Thoracic aorta (tissue), 2 donors: ENCODE measurements around the gene ALPK1. TPM values are rescaled to one million over a fixed set of nuclear protein-coding genes. Genes with fewer than 3 reads are reported as not detected.
"Not testable (repeated sequence)": the region's sequence is repeated elsewhere in the genome, so short reads cannot be mapped to it uniquely, and the experiment has no call there.

Experiments used
- ATAC-seq: fragments of 150-250 bp; one replicate; pipeline ENCODE4 v1.8.0; 2017; ENCODE audit warnings: low read depth; ENCODE audit not compliant: insufficient number of reproducible peaks, low FRiP score
- DNase-seq: peaks from one replicate; pipeline ENCODE4 v3.0.0-alpha.2; 2020; ENCODE audit warnings: low spot score
- H3K27ac ChIP-seq, 2 donors: fragments of 200-600 bp; sonication (generic); 1 replicate in 1 of 2; 2 replicates in 1 of 2; pipeline ENCODE4 v1.5.1; 2016; ENCODE audit warnings: mild to moderate bottlenecking in 2 of 2, moderate library complexity in 2 of 2
- H3K27me3 ChIP-seq: fragments of 200-600 bp; sonication (generic); replicated peaks from 2 replicates; pipeline ENCODE4 v1.6.0; 2016; ENCODE audit warnings: mild to moderate bottlenecking; ENCODE audit not compliant: insufficient read depth
- H3K36me3 ChIP-seq: fragments of 200-600 bp; sonication (generic); one replicate; pipeline ENCODE4 v1.5.1; 2016
- H3K4me1 ChIP-seq, 2 donors: fragments of 200-600 bp; sonication (generic); 1 replicate in 1 of 2; 2 replicates in 1 of 2; pipeline versions ENCODE4 v1.5.1 to v1.6.0; 2016; ENCODE audit warnings: low read depth in 2 of 2, mild to moderate bottlenecking in 1 of 2; ENCODE audit not compliant: control insufficient read depth in 1 of 2
- H3K4me3 ChIP-seq: fragments of 200-600 bp; sonication (generic); 2 replicates; pipeline ENCODE4 v1.5.1; 2016; ENCODE audit warnings: mild to moderate bottlenecking
- H3K9me3 ChIP-seq: fragments of 200-600 bp; sonication (generic); 2 replicates; pipeline ENCODE4 v1.5.1; 2016
- total RNA-seq, 2 donors: library from RNA; depleted of rRNA; stranded (reverse); fragments of >200 nt; gene quantifications; one replicate each; pipeline versions ENCODE4 v1.1.0 to v1.2.3, GENCODE V29; 2016
- TF ChIP-seq, protein P1 (sequence below): fragments of 200-600 bp; sonication (generic); IDR thresholded peaks from one replicate; pipeline ENCODE4 v1.5.1; 2019; ENCODE audit warnings: antibody characterized with exemption

The ALPK1 gene
- total RNA-seq, 2 donors from 2014 or later: 20.0 to 63.4 TPM

DNA sequence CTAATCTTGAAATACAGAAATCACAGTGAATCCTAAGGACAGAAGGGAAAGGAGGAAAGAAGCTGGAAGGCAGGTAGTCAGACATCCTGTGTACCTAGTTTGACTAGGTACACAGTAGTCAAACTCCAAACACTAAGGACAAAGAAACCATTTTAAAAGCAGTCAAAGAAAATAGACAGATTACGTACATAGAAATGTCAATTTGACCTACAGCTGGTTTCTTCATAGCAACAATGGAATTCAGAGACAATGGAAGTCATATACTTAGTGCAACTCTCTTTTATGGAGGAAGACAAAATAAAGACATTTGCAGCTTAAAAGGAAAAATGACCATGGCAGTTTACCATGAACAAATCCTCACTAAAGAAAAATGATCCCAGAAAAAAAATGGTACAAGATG, 139.8 kb downstream of the ALPK1 start:
- TF ChIP-seq, protein P1, sequence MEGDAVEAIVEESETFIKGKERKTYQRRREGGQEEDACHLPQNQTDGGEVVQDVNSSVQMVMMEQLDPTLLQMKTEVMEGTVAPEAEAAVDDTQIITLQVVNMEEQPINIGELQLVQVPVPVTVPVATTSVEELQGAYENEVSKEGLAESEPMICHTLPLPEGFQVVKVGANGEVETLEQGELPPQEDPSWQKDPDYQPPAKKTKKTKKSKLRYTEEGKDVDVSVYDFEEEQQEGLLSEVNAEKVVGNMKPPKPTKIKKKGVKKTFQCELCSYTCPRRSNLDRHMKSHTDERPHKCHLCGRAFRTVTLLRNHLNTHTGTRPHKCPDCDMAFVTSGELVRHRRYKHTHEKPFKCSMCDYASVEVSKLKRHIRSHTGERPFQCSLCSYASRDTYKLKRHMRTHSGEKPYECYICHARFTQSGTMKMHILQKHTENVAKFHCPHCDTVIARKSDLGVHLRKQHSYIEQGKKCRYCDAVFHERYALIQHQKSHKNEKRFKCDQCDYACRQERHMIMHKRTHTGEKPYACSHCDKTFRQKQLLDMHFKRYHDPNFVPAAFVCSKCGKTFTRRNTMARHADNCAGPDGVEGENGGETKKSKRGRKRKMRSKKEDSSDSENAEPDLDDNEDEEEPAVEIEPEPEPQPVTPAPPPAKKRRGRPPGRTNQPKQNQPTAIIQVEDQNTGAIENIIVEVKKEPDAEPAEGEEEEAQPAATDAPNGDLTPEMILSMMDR: no peak
- Histone ChIP-seq H3K27ac (no peak overlapping the region), H3K4me1 (no peaks in the 10 kb centered on the region), H3K4me3 (no peak overlapping the region), H3K27me3 (no peaks in the 10 kb centered on the region), H3K9me3 (no peaks in the 10 kb centered on the region), H3K36me3 (peaks cover 44% of the 10 kb centered on the region)
- no peak for DNase-seq
- ATAC-seq: no peak

DNA sequence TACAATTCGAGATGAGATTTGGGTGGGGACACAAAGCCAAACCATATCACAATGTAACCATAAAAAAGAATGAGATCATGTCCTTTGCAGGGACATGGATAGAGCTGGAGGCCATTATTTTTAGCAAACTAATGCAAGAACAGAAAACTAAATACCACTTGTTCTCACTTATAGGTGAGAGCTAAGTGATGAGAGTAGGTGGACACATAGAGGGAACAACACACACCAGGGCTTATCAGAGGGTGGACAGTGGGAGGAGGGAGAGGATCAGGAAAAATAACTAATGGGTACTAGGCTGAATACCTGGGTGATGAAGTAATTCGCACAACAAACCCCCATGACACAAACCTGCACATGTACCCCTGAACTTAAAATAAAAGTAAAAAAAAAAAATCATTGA, 145.1 kb downstream of the ALPK1 start:
- H3K9me3 ChIP-seq, H3K4me1 ChIP-seq, H3K27ac ChIP-seq, H3K27me3 ChIP-seq, H3K4me3 ChIP-seq, ATAC-seq, DNase-seq: not testable (repeated sequence)
- peaks cover 38% of the 10 kb centered on the region for H3K36me3 ChIP-seq

DNA sequence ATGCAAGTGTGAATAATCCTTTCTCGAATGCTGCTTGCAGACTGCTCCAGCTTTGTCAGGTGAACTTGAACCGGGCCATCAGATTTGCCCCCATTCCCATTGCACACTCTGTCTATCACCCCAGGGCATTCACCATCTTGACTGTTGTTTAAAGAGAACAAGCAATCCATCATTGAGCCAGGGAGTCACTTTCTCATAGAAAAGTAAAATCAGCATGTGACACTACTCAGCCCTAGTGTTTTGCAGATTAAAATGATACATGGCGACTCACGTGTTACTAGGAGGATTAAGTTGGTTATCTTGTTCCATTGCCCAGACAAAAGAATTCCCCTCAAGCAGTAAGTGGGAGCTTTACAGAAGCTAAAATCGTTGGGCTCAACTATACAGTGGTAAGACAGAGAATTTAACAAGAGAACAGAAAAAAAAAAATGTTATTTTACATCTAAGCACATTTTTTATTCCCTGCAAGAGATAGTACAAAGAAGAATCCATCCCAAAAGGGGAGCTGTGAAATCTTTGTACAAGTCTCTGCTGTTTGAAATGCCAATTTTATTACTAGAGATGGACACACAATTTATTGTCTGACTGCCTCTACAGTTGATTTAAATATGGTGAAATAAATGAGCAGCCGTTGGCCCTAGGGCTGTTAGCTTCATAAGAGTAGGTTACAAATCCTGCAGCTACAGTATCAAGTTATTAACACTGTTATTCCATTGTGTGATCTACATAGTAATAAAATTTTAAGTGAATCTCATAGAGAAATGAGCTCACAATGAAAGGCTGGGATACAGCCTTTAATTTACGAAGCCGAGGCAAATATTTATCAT, 151.3 kb downstream of the ALPK1 start:
- Histone ChIP-seq H3K4me1 (no peaks in the 10 kb centered on the region), H3K9me3 (no peaks in the 10 kb centered on the region), H3K4me3 (no peak overlapping the region), H3K27ac (no peak overlapping the region), H3K36me3 (no peaks in the 10 kb centered on the region), H3K27me3 (no peaks in the 10 kb centered on the region)
- TF ChIP-seq, protein P1: no peak
- ATAC-seq (no peak), DNase-seq (no peak)

DNA sequence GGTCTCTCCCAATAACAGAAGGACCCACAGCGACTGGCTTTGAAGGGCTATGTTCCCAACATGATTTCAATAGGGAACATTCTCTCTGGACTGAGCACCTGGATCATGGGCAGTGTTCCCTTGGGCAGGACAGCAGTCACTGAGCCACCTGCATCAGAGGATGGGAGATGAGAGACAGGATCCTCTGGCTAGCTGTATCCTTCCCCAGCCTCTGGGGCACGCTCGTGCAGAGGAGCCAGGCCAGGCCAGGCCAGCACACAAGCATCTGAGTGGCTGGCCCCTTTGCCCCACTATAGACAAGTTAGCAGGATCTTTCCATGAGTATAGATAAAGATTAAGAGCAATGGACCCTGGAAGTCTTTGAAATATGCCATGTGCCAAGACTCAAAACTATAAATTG, 152.5 kb downstream of the ALPK1 start:
- Histone ChIP-seq H3K27me3 (no peaks in the 10 kb centered on the region), H3K27ac (no peak overlapping the region), H3K4me1 (no peaks in the 10 kb centered on the region), H3K36me3 (no peaks in the 10 kb centered on the region), H3K9me3 (no peaks in the 10 kb centered on the region), H3K4me3 (no peak overlapping the region)
- TF ChIP-seq, protein P1: no peak
- DNase-seq: no peak
- ATAC-seq: no peak

DNA sequence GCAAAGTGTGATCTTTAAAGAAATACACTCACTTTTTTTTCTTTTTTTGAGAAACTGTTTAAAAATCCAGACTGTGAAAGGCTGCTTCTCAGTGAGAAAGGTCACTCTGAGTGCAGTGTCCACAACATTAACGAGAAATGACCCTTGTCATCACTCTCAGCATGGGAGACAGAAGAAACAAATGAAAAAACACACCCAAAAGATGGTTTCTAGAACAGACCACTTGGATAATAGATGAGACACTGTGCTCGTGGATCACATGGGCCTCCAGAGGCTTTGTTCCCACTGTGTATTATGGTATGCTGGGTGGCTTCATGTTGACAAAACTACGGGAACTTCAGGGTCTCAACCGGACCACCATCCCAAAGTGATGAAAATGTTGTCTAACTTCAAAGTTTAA, 153.9 kb downstream of the ALPK1 start:
- Histone ChIP-seq H3K27ac (no peak overlapping the region), H3K27me3 (no peaks in the 10 kb centered on the region), H3K9me3 (no peaks in the 10 kb centered on the region), H3K4me1 (no peaks in the 10 kb centered on the region), H3K36me3 (no peaks in the 10 kb centered on the region), H3K4me3 (no peak overlapping the region)
- TF ChIP-seq, protein P1: no peak
- DNase-seq: no peak
- ATAC-seq: no peak

DNA sequence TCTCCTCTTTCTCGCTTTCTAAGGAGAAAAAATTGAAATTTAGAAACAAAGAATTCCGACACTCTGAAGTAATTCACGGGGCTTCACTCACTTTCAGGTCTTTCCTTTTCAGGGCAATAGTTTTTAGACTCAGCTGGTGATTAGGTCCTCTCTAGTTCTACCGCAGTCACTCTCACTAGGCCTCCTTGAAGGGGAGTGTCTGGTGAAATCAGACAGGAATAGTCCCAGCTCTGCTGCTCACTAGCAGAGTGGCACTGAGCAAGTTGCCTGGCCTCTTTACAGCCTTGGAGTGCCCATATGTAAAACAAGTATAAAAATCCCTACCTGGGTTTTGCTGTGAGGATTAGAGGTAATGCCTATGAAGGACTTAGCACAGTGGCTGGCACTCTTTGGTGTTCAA, 154.7 kb downstream of the ALPK1 start:
- DNase-seq (no peak), ATAC-seq (no peak)
- H3K4me3 ChIP-seq: no peak overlapping the region
- no peaks in the 10 kb centered on the region for H3K9me3 ChIP-seq
- no peaks in the 10 kb centered on the region for H3K4me1 ChIP-seq
- TF ChIP-seq, protein P1: no peak
- H3K27me3 ChIP-seq: no peaks in the 10 kb centered on the region
- no peak overlapping the region for H3K27ac ChIP-seq
- no peaks in the 10 kb centered on the region for H3K36me3 ChIP-seq
